Nasal cavity respiratory epithelium epithelial cell of viscerocranial mucosa (primary cell): Measurements from ENCODE around the gene CCDC40. TPM values are rescaled to one million over a fixed set of nuclear protein-coding genes. Genes with fewer than 3 reads are reported as not detected.

ENCODE experiments used
- total RNA-seq: library from RNA; depleted of rRNA; stranded (reverse); fragments of >200 nt; gene quantifications from 2 replicates; pipeline ENCODE4 v1.2.3, GENCODE V29; 2014

Gene CCDC40
- total RNA-seq, result 0.68 and 2.3 TPM in 2 replicates

GRCh38 chr17:80035937-80036714, at the start of gene CCDC40:
Gene CCDC40 (plus strand): TSS chr17:80036642. CDS start chr17:80036663, 21 bp downstream.

GRCh38 chr17:80035687-80035936, 830 bp upstream of the CCDC40 start, which contains the start of gene TBC1D16:
Gene TBC1D16 (minus strand): TSS chr17:80035872. CDS start chr17:80013547, 22,325 bp downstream.

GRCh38 chr17:80101011-80101945, 64.8 kb downstream of the CCDC40 start, which contains the start of gene GAA:
Gene GAA (plus strand): TSS chr17:80101581. CDS start chr17:80104587, 3,006 bp downstream.

GRCh38 chr17:80147035-80147822, 110.8 kb downstream of the CCDC40 start, which contains the start of gene EIF4A3:
Gene EIF4A3 (minus strand): TSS chr17:80147128. CDS start chr17:80146961, 167 bp downstream.

Other genes with a start within 250 kb of the CCDC40 start
- 1.7 and 3.6 TPM in 2 replicates for gene CBX8, start 239.6 kb upstream of the CCDC40 start, total RNA-seq
- gene CBX4, start 197.2 kb upstream of the CCDC40 start, total RNA-seq, result 87.0 and 90.9 TPM in 2 replicates
- gene TBC1D16, start 770 bp upstream of the CCDC40 start, total RNA-seq, result 18.1 and 80.1 TPM in 2 replicates
- 16.7 and 131 TPM in 2 replicates for gene GAA, start 64.9 kb downstream of the CCDC40 start, total RNA-seq
- gene EIF4A3, start 110.5 kb downstream of the CCDC40 start, total RNA-seq, result 82.4 and 186 TPM in 2 replicates
- 1.0 and 10.9 TPM in 2 replicates for gene CARD14, start 133.4 kb downstream of the CCDC40 start, total RNA-seq
- 3.4 and 13.9 TPM in 2 replicates for gene SGSH, start 183.7 kb downstream of the CCDC40 start, total RNA-seq
- 2.4 and 3.8 TPM in 2 replicates for gene SLC26A11, start 183.8 kb downstream of the CCDC40 start, total RNA-seq
- gene RNF213, start 224.2 kb downstream of the CCDC40 start, total RNA-seq, result 47.5 and 159 TPM in 2 replicates